Fibroblast of skin of left quadriceps (primary cell): ENCODE data around the gene EML5.
"Not testable (repeated sequence)": the region's sequence is repeated elsewhere in the genome, so short reads cannot be mapped to it uniquely, and the experiment has no call there.

Experiments used
- DNase-seq, 2 experiments: peaks; one replicate each; pipeline ENCODE4 v3.0.0-alpha.2; 2013; ENCODE audit warnings: low read depth in 2 of 2

Gene EML5

DNA sequence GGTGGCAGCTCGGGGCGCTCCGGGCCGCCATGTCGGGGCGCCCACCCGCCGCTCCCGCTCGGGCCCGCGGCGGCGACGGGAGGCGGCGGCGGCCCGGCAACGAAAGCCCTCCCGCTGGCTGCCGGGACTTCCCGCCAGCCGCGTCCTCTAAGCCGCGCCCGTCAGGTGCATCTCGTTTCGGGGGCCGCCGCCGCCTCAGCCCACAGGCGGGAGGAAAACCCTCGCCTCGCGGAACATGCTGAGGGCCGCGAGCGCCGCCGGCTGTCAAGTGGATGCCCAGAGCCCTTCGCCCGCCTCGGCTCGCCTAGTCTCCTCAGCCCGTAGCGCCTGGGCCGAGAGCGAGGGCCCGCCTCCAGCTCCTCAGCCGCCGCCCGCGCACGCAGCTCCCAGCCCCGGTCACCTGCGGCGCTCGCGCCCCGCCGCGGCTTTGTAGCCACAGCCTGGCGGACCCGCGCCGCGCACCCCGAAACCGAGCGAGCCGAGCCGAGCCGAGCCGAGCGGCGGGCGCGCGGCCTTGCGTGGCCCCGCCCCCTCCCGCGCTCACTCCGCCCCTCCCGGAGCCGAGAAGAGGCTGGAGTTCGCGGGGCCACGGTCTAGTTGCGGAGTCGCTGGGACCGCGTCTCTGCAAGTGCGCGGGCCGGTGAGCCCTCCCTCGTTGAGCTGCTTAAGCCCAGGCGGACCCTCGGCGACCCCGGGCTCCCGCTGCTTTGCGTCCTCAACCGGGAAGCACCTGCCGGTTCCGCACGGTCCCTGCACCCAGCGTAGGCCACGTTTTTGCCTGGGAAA is at the start of gene EML5:
Gene EML5, minus strand, starts transcription at position 481 of the 786 bp plus-strand sequence. Its CDS starts 450 bp downstream, at position 31.
- peak; percentile 14 to 15 for DNase-seq

DNA sequence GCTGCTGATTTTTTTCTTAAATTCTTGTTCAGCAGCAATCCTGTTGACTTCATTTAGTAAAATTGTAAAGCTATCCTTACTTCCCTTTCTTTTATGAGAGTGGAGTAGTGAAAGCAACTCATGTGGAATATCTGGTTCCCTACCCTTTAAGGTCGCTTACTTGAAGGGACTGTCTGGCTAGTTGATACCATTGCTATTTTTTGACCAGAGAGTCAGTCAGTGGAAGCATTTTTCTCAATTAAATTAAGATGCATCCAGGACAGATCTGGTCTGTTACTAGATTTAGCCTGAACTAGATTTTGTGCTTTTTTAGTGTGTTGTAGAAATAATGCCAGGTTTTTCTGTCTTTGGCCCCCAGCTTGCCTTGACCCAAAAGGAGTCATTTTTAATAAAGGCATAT is 49.7 kb upstream of the EML5 start:
- DNase-seq = no peak

- no peak for DNase-seq
Observed at GRCh38 chr14:88841741-88842140, 49.0 kb upstream of the EML5 start.

- no peak for DNase-seq
Observed at GRCh38 chr14:88840926-88841325, 48.2 kb upstream of the EML5 start.

DNA sequence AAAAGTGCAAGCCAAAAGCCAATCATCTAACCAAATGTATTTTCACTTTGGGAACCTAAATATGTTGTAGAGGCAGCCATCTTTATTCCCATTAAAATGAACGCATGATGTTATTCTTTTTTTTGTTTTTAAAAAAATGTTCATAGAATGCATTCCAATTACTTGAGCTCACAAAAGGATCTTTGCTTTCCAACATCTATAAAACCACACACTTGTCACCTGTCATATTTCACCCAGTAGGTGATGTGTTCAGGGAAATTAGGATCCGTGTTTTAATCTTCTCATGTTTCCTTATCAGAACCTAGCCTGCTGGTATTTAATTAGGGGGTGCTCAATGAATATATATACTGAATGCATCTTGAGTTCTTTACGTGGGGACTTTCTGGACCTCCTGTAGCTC is 45.3 kb upstream of the EML5 start:
- no peak for DNase-seq

- no peak for DNase-seq
Observed at GRCh38 chr14:88837495-88837894, 44.7 kb upstream of the EML5 start.

DNA sequence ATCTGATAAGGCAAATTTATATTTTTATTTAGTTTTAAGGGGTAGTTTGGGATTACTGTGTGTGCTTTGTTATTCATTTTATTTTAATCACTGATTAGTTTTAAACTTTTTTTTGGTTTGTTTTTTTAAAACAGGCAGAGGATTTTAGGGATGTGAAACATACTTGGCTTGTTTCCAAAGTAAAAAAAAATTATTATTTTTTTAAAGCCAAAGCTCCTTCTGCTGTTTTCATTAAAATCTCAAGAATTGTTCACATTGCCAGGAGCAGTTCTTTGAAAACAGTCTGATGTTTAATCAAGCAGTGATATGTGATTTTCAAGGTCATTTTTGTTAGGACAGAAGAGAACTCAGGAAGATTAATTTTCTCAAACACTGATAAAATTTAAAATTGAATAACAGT is 42.9 kb upstream of the EML5 start:
- no peak for DNase-seq

DNA sequence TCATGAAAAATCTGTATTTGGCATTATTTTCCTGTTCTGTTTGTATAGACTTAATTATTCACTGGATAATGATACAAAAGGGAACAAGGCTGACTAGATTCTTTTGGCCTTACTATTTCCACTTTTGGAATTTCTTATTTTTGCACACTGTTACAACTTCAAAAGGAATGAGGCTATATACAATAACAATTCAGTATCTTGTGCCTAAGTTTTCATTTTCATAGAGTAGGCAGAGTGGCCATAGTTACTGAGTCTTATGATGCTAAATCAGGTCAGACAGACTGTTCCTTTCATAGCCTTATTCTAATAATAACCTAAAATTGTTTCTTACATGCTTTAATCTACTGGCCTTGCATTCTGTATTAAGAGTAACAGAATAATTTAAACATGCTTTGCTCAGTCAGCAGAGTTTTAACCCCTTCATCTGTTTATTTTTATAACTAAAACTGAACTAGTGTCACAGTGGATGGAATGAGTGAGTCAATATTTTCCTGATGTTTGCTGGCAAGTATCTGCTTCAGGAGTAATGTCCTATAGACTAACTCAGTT is 42.2 kb upstream of the EML5 start:
- peak in 1 of 2 experiments; percentile 47 for DNase-seq

- peak in 1 of 2 experiments; percentile 25 for DNase-seq
Observed at GRCh38 chr14:88831284-88831683, 38.5 kb upstream of the EML5 start.

DNA sequence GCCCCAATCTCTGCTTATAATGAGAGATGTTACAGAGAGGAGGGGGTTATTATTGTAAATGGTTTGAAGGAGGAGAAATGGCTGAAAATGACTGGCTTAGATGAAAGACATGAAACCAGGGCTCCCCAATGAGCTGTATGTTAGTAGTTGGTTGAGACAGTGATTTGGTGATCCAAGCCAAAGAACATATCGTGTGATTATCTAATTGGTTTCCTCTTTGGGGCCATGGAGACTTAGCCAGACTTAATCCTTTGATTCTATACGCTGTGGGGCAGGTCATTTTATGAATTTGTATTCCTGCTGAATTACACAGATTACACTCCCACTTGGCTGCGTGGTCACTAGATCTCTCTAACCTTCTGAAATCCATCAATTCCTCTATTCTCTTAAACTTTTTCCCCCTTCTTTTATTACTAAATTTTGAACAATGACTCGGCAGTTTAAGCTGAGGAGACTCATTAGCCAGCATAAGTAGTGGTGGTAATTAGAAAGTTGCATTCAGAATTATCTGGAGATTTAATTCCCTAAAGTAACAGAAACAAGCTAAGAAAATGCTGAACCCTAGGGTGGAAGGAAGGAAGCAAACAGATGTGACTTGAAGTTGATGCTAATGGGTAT is 37.0 kb upstream of the EML5 start:
- DNase-seq = no peak

DNA sequence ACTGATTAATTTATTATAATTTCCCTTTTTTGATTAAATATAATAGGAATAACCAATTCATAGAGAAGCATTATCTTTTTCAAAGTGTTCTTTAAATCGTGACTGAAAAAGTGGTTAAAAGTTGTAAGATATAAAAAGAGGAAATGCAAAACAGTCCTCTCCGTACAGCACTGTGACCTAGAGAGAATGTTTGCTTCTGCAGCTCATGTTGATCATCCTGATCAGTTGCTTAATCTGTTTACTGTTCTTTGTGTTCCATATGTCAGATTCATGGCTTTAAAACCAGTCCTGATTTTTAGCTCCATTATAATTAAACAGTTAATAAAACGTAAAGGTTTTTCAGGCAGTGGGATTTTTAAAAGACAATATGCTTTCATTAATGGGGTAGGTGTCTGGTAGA is 36.4 kb upstream of the EML5 start:
- DNase-seq = no peak

GRCh38 chr14:88825503-88825902 is 32.8 kb upstream of the EML5 start:
- no peak for DNase-seq

- no peak for DNase-seq
Observed at GRCh38 chr14:88825078-88825458, 32.3 kb upstream of the EML5 start.

GRCh38 chr14:88824314-88825077 is 31.7 kb upstream of the EML5 start, which contains the start of gene TTC8:
Gene TTC8 (plus strand): TSS chr14:88824651. CDS start chr14:88824708, 57 bp downstream.
- peak; percentile 71 to 76 for DNase-seq

GRCh38 chr14:88823968-88824313 is 31.2 kb upstream of the EML5 start:
- DNase-seq = no peak

DNA sequence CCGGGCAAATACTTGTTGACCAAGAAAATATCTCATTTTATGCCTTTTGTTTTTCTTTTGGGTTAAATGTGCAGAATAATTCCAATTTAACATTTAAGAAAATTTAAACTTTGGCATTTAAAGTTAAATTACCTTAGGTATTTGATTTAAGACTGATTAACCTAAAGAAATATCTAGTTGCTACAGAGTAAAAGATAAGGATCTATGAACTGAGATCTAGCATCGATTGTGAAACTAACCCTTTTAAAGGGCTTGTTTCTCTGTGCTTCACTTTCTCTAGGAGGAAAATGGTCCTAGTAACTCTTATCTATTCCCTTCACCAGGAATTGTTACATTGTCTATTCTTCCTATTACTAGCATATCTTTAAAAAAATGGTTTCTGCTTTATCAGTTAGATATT is 29.1 kb upstream of the EML5 start:
- no peak for DNase-seq

GRCh38 chr14:88821378-88821777 is 28.6 kb upstream of the EML5 start:
- no peak for DNase-seq

GRCh38 chr14:88819674-88820073 is 26.9 kb upstream of the EML5 start:
- DNase-seq = not testable (repeated sequence)

GRCh38 chr14:88818018-88818417 is 25.3 kb upstream of the EML5 start:
- DNase-seq = no peak

GRCh38 chr14:88815980-88816379 is 23.2 kb upstream of the EML5 start:
- DNase-seq = no peak

DNA sequence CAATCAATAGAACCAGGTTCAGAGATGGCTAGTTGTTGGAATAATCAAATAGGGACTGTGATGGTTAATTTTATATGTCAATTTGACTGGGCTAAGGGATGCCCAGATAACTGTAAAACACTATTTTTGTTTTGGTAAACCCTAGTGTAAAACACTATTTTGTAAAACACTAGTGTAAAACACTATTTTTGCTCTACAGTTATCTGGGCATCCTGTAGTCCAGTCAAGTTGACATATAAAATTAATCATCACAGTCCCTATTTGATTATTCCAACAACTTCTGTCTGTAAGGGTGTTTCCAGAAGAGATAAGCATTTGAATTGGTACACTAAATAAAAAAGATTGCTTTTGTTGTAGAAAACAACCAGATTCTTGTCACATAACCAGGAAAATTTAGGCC is 15.6 kb upstream of the EML5 start:
- DNase-seq = no peak

GRCh38 chr14:88804477-88804876 is 11.7 kb upstream of the EML5 start:
- DNase-seq = no peak
